ENCODE results near the gene BYSL.

The BYSL gene

GRCh38 chr6:41917528-41917927, 3.8 kb upstream of the BYSL start:
- DNase-seq: no peak

DNA sequence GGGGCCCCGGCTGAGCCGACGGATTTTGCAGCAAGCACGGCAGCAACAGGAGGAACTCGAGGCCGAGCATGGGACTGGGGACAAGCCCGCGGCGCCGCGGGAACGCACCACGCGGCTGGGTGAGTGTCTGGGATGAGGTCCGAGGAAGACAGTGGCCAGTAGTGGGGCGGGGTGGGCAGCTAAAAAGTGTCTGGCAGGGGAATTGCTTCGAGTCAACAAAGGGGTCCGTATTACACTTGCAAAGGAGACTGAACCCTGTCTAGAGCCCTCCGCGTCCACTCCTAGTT, 356 bp downstream of the BYSL start:
- DNase-seq: peak; percentile 48

GRCh38 chr6:41922154-41922553, 855 bp downstream of the BYSL start:
- DNase-seq: no peak

GRCh38 chr6:41927253-41927652, 6.0 kb downstream of the BYSL start:
- DNase-seq: no peak

DNA sequence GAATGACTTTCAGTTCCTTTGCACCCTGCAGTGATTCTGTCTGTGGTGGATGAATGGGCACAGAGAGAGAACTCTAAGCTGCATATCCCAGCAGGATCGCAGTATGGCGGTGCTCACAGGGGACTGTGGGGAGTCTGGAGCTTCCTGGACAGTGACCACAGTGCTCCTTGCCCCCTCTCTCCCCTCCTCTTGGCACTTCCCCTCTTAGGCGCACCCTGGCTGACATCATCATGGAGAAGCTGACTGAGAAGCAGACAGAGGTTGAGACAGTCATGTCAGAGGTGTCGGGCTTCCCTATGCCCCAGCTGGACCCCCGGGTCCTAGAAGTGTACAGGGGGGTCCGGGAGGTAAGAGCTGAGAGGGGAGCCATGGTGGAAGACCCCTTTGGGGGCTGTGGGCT, 8.6 kb downstream of the BYSL start:
- DNase-seq: no peak

- no peak for DNase-seq
Observed at GRCh38 chr6:41931792-41932191, 10.5 kb downstream of the BYSL start.

DNA sequence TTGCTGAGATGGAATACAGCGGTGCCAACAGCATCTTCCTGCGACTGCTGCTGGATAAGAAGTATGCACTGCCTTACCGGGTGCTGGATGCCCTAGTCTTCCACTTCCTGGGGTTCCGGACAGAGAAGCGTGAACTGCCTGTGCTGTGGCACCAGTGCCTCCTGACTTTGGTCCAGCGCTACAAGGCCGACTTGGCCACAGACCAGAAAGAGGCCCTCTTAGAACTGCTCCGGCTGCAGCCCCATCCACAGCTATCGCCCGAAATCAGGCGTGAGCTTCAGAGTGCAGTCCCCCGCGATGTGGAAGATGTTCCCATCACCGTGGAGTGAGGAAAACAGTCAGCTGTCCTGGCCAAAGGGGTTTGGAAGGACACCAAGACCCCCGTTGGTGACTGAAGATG, 11.1 kb downstream of the BYSL start:
- no peak for DNase-seq

DNA sequence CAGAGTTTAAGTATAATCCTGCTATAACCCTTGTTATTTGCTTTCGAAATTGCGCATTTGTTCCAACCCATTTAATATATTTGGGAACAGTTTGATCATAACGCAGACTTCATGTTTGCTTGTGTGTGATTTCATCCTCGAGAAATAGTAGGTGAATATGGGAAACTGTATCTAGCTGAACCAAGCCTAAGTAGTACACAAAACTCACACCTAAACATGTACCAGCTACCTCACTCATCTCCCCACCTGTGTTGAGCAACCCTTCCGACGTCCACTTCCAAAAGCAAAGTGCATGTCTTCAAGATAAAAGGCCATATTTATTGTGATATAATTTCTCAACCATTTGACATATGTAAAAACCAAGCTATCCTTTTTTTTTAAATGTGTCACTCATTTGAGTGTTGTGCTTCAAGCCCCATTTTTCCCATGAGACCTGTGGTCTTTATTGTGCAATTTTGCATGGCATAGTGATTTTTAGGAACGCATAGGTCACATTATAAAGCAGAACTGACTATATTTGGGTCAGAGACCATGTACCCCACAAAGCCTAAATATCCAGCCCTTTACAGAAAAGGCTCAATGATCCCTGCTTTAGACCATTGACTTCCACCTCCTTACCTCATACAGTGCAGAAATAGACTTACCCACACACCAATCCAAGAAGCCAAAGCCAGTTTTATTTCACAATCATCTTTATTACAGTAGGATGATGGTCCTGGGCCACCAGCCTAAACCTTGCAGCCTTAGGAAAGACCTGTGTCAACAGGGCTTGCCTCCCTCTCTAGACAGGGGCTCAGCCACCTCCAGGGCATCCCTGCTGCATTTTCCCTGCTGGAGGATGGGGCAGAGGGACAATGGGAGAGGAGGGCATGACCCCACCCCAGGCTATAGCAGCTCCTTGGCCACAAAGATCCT, 13.2 kb downstream of the BYSL start:
- DNase-seq: peak; percentile 25

- DNase-seq: peak; percentile 51
Observed at GRCh38 chr6:41935193-41935574, 13.9 kb downstream of the BYSL start.

GRCh38 chr6:41935685-41936072, 14.4 kb downstream of the BYSL start:
- no peak for DNase-seq

- peak; percentile 100 for DNase-seq
Observed at GRCh38 chr6:41936073-41936837, 15.0 kb downstream of the BYSL start.

DNA sequence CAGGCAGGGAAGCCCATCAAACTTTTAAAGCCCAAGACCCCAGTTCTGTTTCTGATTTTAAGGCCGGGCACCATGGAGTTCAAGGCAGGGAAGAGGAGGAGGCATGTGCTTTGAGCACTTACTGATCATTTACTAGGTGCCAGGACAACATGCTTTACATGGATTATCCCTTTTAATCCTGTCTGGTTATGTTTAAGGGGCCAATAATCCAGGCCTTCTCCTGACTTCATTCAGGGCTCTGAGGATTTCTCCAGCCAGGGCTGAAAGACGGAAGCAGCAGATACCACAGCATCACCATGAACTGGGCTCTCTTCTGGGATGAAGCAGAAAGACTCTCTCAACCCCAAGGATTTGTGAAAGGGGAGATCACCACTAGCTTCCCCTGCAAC, 16.2 kb downstream of the BYSL start:
- no peak for DNase-seq

GRCh38 chr6:41937861-41938574, 16.7 kb downstream of the BYSL start:
- peak; percentile 98 for DNase-seq

- DNase-seq: no peak
Observed at GRCh38 chr6:41938590-41939175, 17.4 kb downstream of the BYSL start.

DNA sequence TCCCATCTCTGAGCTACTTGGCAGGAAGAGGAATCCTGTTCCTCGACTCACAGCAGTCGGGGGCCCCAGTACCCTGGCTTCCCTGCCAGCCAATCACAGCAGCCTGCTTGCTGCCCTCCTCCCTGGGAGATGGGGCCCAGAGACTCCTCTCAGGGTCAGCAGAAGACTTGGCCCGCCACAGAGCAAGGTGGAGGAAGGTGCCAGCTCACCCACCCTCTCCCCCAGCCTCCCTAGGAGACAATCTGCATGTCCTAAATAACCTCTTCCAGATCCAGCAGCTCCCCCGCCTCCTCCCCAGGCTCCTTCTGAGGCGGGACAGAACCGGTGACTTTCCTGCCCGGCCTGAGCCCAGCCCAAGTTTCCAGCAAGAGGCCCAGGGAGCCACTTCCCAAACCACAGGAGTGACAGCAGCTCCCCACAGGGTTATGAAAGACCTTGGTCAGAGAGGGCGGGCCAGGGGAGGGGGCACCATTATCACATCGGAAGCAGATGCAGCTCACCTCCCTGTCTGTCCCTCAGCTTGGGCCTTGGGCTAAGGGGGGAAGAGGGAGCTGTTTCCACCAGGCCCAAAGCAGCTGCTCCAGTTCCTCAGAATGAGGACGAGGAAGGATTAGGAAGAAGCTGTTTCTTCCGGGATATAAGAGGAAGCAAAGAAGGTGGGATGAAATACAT, 18.0 kb downstream of the BYSL start:
- peak; percentile 96 for DNase-seq

- peak; percentile 78 for DNase-seq
Observed at GRCh38 chr6:41939848-41940758, 18.8 kb downstream of the BYSL start.

DNA sequence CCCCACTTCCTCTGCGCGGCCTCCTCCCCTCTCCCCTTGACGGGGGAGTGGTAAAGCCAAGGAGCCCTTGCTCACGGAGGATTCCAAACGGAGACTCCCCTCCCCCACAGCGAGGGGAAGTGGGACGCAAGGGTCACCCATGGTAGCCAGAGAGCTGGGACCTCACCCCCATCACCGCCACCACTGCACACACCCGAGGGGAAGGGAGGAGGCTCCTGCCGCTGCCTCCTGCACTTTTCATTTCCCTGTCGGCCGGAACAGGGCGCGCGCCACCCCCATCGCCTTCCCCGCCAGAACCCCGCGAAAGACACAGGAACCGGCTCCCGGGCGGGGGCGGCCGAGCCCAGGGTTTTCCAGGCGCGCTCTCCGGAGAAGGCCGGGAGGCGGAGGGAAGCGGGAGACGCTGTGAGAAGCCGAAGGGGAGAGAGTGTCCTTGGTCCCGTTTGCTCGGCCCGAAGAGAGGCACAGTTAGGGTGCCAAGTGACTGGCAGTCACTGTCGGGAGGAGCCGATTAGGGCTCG, 19.5 kb downstream of the BYSL start:
- DNase-seq: peak; percentile 83

DNA sequence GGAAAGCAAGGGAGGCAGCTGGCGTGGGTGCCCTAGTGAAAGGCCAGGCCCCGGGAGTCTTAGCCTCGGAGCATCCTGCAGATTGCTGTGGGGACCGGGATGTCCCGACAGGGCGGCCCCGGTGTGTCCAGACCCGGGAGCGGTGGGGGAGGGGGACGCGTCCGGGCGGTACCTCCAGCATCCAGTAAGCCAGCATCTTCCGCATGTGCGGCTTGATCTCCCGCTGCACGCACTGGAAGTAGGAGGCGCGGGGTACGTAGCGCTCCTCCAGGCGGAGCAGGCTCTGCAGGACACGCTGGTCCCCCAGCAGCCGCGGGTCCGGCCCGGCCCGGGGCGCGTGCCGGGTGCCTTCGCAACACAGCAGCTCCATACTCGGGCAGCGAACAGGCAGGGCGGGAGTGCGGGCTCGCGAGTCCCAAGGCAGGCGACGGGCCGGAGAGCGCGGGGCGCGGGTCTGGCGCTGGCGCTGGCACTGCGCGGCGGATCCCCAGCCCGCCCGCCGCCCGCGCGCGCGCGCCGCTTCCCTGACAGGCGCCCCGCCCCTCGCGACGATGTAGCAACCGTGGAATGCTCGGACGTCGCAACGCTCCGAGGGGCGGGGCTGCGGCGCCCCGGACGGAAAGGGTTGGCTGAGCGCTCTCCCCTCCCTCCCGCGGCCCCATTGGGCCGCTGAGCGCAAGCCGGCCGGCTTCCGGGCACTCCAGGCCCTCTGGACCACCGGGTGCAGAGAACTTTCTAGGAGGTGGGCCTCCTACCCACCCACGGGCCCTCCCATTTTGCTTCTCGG, 20.2 kb downstream of the BYSL start, which contains the start of gene CCND3:
Gene CCND3 (minus strand): TSS at position 529 of the 787 bp plus-strand sequence. CDS start 159 bp downstream, at position 370.
- DNase-seq: peak; percentile 98

GRCh38 chr6:41942067-41942851, 21.0 kb downstream of the BYSL start:
- no peak for DNase-seq

Data from hematopoietic multipotent progenitor cell treated with erythropoietin and hydrocortisone succinate and interleukin-3 and kit ligand, for 4 days (in vitro differentiated cells).